NOMO-1 treated with DMSO at 0.1 percent for 48 hours (cell line): ENCODE data around the gene HOXB1.
"Not testable (repeated sequence)": the region's sequence is repeated elsewhere in the genome, so short reads cannot be mapped to it uniquely, and the experiment has no call there.

Experiments
- DNase-seq: peaks from one replicate; lab custom pipeline; 2025; ENCODE audit not compliant: unreplicated experiment; lab: John Stamatoyannopoulos, UW

HOXB1 gene

DNA sequence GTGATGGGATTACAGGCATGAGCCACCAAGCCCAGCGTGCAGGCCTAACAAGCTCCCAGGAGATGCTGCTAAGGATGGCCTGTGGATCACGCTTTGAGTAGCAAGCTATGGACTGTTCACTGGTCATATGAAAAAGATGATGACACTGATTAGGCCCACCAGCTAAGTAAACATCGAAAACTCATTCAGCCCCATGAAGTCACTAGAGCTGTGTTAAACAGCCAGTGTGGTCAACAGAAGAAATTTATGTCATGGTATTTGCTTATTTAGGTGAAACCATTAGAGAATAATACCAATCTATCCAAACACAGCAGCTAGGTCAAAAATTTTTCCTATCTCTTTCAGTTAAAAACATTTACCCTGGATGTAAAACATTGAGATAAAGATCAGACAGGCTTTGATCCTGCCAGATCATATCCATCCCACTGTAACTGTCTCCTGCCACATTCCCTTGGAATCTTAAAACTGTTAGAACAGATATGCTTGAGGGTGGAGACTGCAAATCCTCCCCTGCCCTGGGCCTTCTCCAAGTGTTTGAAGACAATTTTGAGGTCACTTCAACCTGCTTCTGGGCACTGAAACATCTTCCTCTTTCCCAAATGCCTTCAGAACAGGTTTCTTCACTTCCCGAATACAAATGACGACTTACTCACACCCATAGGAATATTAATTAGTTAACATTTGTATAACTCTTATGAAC is 30.9 kb downstream of the HOXB1 start:
- no peak for DNase-seq

DNA sequence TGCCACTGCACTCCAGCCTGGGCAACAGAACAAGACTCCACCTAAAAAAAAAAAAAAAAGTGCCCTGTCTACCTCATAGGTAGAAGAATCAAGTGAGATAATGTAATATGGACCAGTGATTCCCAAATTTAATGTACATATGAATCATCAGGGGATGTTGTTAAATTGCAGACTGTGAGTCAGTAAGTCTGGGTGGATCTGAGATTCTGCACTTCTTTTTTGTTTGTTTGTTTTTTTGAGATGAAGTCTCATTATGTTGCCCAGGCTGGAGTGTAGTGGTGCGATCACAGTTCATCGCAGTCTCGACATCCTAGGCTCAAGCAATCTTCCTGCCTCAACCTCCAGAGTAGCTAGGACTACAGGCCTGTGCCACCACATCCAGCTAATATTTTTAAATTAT is 31.6 kb downstream of the HOXB1 start:
- DNase-seq: no peak

DNA sequence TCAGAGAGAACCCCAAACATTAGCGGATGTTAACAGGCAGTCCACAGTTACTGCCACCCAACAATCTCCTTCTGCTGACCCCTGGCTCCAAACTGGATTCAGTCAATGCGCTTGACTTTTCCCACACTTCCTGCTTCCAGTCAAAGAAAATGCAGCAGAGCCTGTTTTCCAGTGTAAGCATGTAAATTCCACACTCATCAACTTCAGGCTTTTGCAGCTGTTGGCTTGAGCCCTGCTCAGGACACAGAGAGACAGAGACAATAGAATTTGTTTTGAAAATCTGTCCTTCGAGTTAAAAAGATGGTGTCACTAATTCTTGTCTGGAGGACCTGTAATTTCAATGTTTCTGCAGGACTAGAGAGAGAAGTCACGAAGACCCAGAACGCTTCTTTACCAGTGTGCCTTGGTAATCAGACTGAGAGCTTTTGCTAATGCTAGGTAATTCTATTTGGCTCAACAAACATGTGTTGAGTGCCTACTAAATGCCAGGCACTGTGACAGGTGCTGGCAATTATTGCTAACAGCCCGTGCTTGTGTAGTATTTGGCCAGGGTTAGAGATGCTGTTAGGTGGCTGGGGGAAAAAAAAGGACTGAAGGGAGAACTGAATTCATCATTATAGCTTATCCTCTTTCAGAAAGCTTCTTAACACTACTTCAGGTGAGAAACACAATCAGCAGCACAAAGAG is 32.5 kb downstream of the HOXB1 start:
- no peak for DNase-seq

DNA sequence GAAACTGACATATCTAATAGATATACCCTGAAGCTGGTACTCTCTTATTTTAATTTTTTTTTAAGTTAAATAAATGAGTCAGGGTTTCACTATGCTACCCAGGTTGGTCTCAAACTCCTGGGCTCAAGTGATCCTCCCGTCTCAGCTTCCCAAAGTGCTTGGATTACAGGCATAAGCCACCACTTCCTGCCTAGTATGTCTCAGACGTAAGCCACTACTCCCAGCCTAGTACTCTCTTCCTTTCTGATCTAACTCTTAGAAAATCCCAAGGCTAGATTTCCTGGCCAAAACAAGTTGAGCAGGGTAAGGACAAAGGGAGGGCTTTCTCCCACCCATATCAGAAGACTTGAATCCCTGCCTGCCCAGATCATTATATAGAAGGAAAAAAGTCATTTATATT is 33.7 kb downstream of the HOXB1 start:
- no peak for DNase-seq

DNA sequence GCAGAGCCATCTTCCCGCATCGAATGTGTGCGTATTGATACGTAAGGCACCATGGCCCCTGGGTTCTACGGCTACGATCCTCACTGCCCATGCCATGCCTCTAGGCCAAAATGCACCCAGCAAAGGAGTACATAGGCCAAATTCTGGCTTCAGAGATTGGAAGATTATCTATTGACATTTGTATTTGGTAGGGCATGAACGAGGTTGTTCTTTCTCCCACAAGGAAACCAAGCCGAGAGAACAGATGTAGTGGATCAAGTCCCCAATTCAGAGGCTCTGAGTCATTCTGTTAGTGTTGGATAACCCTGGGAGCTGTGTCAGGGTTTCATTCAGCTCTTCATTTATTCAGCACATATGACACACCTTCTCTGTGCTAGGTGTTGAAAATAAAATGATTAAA is 36.5 kb downstream of the HOXB1 start:
- DNase-seq: no peak

DNA sequence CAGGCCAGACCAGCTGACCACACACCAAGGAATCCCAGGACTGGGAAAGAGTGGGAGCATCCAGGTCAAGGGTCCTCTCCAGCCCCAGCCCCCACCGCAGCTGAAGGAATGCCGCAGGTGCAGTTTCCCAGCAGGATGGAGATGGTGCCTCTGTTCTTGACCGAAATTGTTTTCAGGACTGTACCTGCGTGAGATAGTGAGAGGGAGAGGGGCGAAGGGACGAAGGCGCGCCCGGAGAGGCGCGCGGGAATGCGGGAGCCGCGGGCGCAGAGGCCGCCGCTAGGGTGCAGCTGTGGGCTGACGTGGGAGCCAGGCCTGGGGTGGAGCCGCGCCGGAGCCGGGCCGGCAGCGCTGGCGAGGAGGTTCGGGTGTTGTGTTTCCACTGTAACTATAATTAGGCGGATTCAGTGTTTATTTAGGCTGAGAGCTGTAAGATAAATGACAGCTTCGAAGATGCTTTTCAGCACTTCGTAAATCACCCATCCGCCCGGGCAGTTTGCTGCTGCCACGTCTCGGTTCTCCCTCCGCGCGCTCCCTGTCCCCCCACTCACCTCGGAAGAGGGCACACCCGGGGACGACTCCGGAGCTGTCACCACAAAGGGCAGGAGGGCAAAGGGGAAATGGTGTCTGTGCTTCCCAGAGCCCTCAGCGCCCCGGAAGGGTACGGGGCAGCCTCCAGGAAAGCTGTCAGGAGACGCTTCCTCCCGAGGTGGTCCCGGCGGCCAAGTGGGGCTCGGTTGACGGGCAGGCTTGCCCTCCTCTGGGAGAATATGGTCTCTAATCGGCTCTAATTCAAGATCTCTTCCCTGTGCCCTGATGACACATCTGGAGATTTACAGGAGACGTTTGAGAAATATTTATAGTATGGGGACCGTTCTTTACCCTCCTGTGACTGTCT is 38.2 kb downstream of the HOXB1 start:
- peak; percentile 19 for DNase-seq

DNA sequence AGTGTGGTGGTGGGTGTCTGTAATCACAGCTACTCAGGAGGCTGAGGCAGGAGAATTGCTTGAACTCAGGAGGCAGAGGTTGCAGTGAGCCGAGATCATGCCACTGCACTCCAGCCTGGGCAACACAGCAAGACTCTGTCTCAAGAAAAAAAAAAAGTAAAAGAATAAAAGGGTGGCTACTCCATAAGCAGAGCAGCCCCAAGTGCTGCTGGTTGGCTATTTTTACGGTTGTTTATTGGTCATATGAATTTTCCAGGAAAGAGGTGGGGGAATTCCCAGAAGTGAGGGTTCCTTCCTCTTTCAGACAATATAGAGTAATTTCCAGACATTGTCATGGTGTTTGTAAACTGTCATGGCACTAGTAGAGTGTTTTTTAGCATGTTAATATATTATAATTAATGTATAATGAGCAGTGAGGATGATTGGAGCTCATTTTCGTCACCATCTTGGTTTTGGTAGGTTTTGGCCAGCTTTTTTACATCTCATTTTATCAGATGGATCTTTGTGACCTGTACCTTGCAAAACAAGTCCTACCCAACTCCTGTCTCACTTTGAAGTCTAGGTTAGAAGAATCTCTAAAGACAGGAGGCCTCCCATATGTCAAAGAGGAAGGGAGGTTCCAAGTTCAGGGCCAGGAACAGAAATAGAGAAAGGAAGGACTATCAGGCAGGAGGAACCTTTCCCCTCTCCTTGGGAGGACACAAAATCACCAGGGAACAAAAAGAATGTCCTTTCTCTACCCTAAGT is 39.1 kb downstream of the HOXB1 start:
- no peak for DNase-seq

DNA sequence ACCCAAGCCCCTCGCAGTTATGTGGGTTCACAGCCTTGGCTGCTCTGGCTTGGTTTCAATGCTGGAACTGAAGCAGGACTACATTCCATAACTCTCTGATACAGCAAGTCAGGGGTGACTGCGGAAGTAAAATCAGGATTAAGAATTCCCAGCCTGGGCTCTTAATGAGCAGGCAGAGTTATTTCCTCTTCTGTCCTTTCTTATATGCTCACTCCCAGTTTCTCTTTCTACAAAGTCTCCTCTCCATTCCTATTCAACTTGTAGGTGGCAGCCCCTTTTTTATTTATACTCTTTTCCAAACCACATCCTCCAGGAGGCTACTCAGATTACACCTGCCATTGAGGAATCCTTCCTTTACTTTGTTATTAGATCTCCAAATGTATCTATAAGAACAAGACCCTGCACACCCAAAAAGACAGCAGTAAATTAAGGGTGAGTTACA is 40.3 kb downstream of the HOXB1 start:
- no peak for DNase-seq

DNA sequence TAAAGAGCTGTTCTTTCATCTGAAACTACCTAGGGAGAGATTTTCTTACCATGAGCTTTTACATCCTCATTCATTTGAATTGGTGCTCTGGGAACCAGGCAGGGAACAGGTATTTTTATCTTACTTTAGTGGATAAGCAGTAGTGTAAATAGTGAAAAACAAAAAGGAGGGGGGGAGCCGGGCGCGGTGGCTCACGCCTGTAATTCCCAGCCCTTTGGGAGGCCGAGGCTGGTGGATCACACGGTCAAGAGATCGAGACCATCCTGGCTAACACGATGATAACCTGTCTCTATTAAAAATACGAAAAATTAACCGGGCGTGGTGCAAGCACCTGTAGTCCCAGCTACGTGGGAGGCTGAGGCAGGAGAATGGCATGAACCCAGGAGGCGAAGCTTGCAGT is 41.0 kb downstream of the HOXB1 start:
- DNase-seq: no peak

DNA sequence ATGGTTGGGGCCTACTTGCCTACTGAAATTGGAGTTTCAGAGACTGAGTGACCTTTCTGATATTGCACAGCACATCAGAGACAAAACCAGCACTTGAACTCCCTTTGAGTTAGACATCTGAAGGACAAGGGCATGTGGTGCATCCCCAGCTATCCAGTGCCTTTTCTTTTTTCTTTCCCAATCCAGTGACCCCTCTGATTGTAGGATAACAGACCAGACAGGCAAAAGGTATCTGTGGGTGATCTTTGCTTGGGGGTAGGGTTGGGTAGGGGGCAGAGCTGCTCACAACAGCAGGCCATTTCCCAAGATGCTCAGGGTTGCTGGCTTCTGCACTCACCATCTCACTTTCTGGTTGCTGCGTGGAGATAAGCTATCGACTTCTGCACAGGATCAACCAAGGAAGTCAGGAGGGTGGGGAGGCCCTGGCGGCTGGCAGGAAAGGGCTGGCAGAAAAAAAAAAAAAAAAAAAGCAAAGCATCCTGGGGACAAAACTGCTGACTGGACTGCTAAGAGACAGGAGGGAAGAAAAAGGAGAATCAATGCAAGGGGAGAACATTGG is 42.2 kb downstream of the HOXB1 start:
- no peak for DNase-seq

DNA sequence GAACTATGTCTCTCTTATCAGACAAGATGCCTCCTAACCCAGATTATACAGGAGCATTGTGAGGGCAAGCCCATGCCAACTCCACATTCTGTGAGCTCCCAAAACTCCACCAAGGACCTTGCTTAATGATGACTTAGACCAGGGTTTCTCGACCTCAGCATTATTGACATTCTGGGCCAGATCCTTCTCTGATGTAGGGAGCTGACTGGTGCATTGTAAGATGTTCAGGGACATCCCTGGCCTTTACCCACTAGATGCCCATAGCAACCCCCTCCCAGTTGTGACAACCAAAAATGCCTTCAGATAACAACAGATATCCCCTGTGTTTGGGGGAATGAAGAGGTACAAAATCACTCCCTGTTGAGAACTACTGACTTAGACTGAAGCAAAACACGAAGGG is 43.6 kb downstream of the HOXB1 start:
- DNase-seq: no peak

DNA sequence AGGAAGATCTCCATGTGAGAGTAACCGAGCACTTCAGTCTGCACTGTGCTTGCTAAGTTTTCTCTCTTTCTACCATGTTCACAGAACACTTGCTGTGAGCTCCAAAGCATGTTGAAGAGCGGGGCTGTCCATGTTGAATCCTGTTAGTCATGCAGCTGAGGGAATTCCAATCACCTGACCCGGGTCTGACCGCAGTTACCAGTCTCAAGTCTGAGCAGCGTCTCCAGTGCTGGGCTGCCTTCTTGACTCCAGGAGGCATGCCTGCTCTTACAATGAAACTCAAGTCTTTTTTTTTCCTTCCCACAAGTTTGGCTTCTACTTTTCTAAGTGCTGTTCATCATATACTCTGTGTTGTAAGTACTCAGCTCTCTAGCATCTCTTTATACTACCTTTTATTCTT is 44.3 kb downstream of the HOXB1 start:
- no peak for DNase-seq

DNA sequence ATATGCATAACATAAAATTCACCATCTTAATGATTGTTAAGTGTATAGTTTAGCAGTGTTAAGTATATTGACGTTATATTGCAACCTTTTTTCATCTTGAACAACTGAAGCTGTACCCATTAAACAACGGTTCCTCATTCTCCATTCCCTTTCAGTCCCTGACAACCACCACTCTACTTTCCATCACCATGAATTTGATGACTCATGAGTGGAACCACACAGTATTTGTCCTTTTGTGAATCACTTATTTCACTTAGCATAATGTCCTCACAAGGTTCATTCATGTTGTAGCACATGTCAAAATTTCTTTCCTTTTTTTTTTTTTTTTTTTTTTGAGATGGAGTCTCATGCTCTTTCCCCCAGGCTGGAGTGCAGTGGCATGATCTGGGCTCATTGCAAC is 46.0 kb downstream of the HOXB1 start:
- DNase-seq: peak; percentile 86

DNA sequence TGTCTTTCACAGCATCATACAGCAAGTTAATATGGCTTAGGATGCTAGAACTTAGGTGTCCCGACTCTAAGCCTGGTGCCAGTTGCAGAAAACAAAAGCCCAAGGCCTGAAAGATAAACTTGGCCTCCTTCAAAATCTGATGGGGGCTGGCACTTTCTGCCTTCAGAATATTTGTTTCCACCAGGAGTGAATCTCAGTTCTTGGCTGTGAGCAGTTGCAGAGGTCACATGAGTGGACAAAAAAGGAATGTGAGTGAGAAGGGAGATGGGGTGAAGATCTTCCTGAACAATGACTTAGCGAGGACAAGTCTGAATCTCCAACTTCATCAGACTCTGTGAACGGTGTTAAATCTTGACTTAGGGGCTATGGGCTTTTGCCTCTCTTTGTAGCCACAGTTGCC is 46.6 kb downstream of the HOXB1 start:
- DNase-seq: no peak

DNA sequence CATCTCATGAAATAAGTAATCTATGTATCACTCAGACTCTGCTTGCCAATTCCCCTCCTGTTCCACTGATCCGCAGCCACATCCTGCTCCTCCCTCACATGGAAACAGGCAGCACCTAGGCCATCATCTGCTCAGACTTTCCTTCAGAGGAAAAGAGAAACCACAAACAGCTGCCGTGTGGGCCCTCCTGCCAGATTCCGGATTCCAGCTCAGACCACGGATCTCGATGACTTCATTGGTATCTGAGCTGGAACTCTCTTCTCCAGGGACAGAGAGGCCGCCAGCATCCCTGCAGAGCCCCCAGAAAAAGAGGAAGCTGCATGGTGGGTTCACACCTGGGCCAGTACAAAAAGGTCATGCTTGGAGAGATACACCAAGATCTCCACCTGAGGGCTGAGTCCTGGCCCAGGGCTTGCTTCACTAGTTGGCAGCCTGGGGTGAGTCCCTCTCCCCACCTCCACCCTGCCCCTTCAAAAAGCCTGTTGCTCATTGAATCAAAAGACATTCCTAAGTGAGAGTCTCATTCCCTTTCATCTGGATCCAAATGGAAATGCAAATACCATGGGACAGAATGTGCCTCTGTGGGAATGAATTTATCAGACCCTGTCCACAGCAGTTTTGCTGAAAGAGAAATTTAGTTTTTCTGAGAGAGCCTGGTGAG is 47.2 kb downstream of the HOXB1 start:
- no peak for DNase-seq

DNA sequence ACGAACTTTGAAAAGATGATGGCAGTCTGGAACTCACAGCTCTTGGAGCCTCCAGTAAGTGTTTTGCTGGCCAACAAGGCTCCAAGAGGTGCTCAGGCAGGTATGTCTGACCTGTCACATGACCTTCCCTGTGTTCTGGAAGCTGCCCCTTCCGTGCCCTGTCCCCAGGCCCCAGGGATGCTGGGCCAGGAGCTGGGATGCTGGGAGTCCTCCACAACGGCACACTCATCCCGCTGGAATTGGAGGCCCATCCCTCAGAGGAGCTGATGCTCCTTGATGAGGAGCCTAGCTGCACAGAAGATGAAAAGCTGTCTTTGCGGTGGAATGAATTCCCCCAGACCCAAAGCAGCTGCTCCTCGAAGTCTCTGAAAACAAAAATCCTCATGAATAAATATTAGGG is 47.8 kb downstream of the HOXB1 start:
- DNase-seq: no peak

DNA sequence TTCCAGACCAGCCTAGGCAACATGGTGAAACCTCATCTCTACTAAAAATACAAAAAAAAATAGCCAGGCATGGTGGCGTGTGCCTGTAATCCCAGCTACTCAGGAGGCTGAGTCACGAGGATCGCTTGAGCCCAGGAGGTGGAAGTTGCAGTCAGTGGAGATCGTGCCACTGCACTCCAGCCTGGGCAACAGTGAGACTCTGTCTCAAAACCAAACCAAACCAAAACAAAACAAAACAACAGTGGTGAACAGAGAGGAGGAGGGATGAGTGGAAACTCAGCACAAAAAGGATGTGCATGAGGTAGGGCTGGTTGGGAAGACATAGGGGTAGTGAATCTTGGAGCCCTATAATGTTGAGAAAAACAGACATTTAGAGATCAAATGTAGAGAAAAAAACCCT is 48.5 kb downstream of the HOXB1 start:
- not testable (repeated sequence) for DNase-seq

DNA sequence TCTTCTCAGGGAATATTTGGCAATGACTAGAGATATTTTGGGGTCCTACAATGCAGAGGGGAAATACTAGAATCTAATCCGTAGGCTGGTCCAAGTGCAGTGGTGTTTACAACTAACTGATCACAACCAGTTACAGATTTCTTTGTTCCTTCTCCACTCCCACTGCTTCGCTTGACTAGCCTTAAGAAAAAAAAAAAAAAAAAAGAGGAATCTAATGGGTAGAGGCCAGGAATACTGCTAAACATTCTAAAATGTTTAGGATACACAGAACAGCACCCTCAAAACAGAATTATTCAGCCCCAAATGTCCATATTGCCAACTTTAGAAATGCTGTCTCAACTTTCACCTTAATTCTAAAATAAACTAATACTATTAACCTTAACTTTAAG is 51.8 kb downstream of the HOXB1 start:
- no peak for DNase-seq
